GM23338 (cell line): ENCODE measurements around the gene ALPG. TPM values are rescaled to one million over a fixed set of nuclear protein-coding genes. Genes with fewer than 3 reads are reported as not detected.

Source experiments
- ATAC-seq: fragments of 200-7000 bp; cut with Tn5 transposase; 3 replicates; pipeline ENCODE4 v1.9.1; 2020
- DNase-seq: peaks from one replicate; pipeline ENCODE4 v3.0.0-alpha.2; 2015; ENCODE audit warnings: low spot score
- H2AFZ ChIP-seq: fragments of 200-600 bp; sonication (generic); 2 replicates; pipeline ENCODE4 v1.8.0; 2016; ENCODE audit warnings: antibody characterized with exemption, mild to moderate bottlenecking, moderate library complexity
- H3F3A ChIP-seq: fragments of 200-600 bp; sonication (generic); replicated peaks from 2 replicates; pipeline ENCODE4 v1.8.0; 2017; ENCODE audit warnings: antibody characterized with exemption, mixed run types, low read depth
- H3K27ac ChIP-seq: fragments of 200-600 bp; sonication (generic); 2 replicates; pipeline ENCODE4 v1.6.1; 2016; ENCODE audit warnings: low read depth
- H3K27me3 ChIP-seq: fragments of 200-600 bp; sonication (generic); 2 replicates; pipeline ENCODE4 v1.8.0; 2016; ENCODE audit warnings: mild to moderate bottlenecking, mixed run types, moderate library complexity; ENCODE audit not compliant: insufficient read depth
- H3K36me3 ChIP-seq: fragments of 200-600 bp; sonication (generic); 2 replicates; pipeline ENCODE4 v1.8.0; 2016; ENCODE audit warnings: mild to moderate bottlenecking; ENCODE audit not compliant: insufficient read depth
- H3K4me1 ChIP-seq: fragments of 200-600 bp; sonication (generic); 2 replicates; pipeline ENCODE4 v1.8.0; 2016; ENCODE audit warnings: mild to moderate bottlenecking, moderate library complexity; ENCODE audit not compliant: insufficient read depth
- H3K4me2 ChIP-seq: fragments of 200-600 bp; sonication (generic); 2 replicates; pipeline ENCODE4 v1.7.1; 2017; ENCODE audit warnings: mixed run types
- H3K4me3 ChIP-seq: fragments of 200-600 bp; sonication (generic); 2 replicates; pipeline ENCODE4 v1.6.1; 2016; ENCODE audit warnings: mixed run types
- H3K79me2 ChIP-seq: fragments of 200-600 bp; sonication (generic); replicated peaks from 2 replicates; pipeline ENCODE4 v1.8.0; 2017; ENCODE audit warnings: mild to moderate bottlenecking; ENCODE audit not compliant: insufficient read depth
- H3K9me2 ChIP-seq: fragments of 200-600 bp; sonication (generic); 2 replicates; pipeline ENCODE4 v1.8.0; 2017; ENCODE audit not compliant: insufficient read depth
- H4K20me1 ChIP-seq: fragments of 200-600 bp; sonication (generic); replicated peaks from 2 replicates; pipeline ENCODE4 v1.8.0; 2017; ENCODE audit warnings: mild to moderate bottlenecking; ENCODE audit not compliant: insufficient read depth
- H3K27ac Mint-ChIP-seq: 2 replicates; pipeline ENCODE4 v1.8.0; 2020; ENCODE audit warnings: inconsistent platforms, mild to moderate bottlenecking, moderate library complexity, mixed read lengths
- H3K27me3 Mint-ChIP-seq: 3 replicates; pipeline ENCODE4 v1.8.0; 2022; ENCODE audit warnings: low read depth, mild to moderate bottlenecking, moderate library complexity, mixed read lengths, inconsistent platforms; ENCODE audit not compliant: insufficient read depth, poor library complexity
- H3K36me3 Mint-ChIP-seq: 3 replicates; pipeline ENCODE4 v1.8.0; 2021; ENCODE audit warnings: low read depth, mild to moderate bottlenecking, inconsistent platforms, moderate library complexity, mixed read lengths
- H3K4me1 Mint-ChIP-seq: 3 replicates; pipeline ENCODE4 v1.8.0; 2020; ENCODE audit warnings: mild to moderate bottlenecking, inconsistent platforms, mixed read lengths
- H3K4me3 Mint-ChIP-seq: 3 replicates; pipeline ENCODE4 v1.8.0; 2021; ENCODE audit warnings: moderate library complexity, mild to moderate bottlenecking, inconsistent platforms, mixed read lengths
- H3K9me3 Mint-ChIP-seq: 3 replicates; pipeline ENCODE4 v1.8.0; 2020; ENCODE audit warnings: moderate library complexity, mild to moderate bottlenecking, inconsistent platforms, mixed read lengths
- CREB1 ChIP-seq: fragments of 250-450 bp; sonication (Bioruptor Pico); IDR thresholded peaks from 2 replicates; pipeline ENCODE4 v1.5.0; 2020; ENCODE audit warnings: low read depth, mild to moderate bottlenecking, moderate library complexity
- CTCF ChIP-seq, 2 experiments: fragments of 200-600 bp in 1 of 2; sonication (generic) in 1 of 2; conservative IDR thresholded peaks; 2 replicates each; pipeline versions ENCODE4 v1.5.1 to v1.6.1; 2016 to 2017; ENCODE audit warnings: antibody characterized with exemption in 2 of 2, low read depth in 2 of 2, mild to moderate bottlenecking in 2 of 2, moderate library complexity in 1 of 2
- ETS1 ChIP-seq: IDR thresholded peaks from 2 replicates; pipeline ENCODE4 v1.6.1; 2016; ENCODE audit warnings: antibody characterized with exemption
- EZH2 ChIP-seq: fragments of 200-600 bp; sonication (generic); IDR thresholded peaks from one replicate; pipeline ENCODE4 v1.8.0; 2017; ENCODE audit warnings: antibody characterized with exemption, mild to moderate bottlenecking, low read depth; ENCODE audit not compliant: unreplicated experiment
- EZH2phosphoT487 ChIP-seq: fragments of 200-600 bp; sonication (generic); IDR thresholded peaks from one replicate; pipeline ENCODE4 v1.8.1; 2018; ENCODE audit warnings: antibody characterized with exemption; ENCODE audit not compliant: unreplicated experiment
- JUNB ChIP-seq: IDR thresholded peaks from one replicate; pipeline ENCODE4 v1.6.1; 2016; ENCODE audit warnings: antibody characterized with exemption; ENCODE audit not compliant: unreplicated experiment
- NANOG ChIP-seq: IDR thresholded peaks from 2 replicates; pipeline ENCODE4 v1.6.1; 2016; ENCODE audit warnings: antibody characterized with exemption, borderline replicate concordance
- POLR2AphosphoS5 ChIP-seq: IDR thresholded peaks from 2 replicates; pipeline ENCODE4 v1.6.1; 2016; ENCODE audit warnings: antibody characterized with exemption, low read depth
- REST ChIP-seq: IDR thresholded peaks from one replicate; pipeline ENCODE4 v1.6.1; 2018; ENCODE audit warnings: antibody characterized with exemption; ENCODE audit not compliant: unreplicated experiment
- STAT1 ChIP-seq: IDR thresholded peaks from one replicate; pipeline ENCODE4 v1.6.1; 2016; ENCODE audit warnings: antibody characterized with exemption; ENCODE audit not compliant: unreplicated experiment
- ZNF114 ChIP-seq: fragments of 250-450 bp; sonication (Bioruptor Pico); IDR thresholded peaks from 2 replicates; pipeline ENCODE4 v1.5.0; 2020; ENCODE audit warnings: mild to moderate bottlenecking, moderate library complexity
- ZNF331 ChIP-seq: fragments of 250-450 bp; sonication (Bioruptor Pico); IDR thresholded peaks from 2 replicates; pipeline ENCODE4 v1.5.0; 2020; ENCODE audit warnings: low read depth, mild to moderate bottlenecking, moderate library complexity
- ZNF462 ChIP-seq: fragments of 250-450 bp; sonication (Bioruptor Pico); IDR thresholded peaks from 2 replicates; pipeline ENCODE4 v1.5.0; 2020; ENCODE audit warnings: mild to moderate bottlenecking, moderate library complexity
- polyA plus RNA-seq: library from polyadenylated mRNA; unstranded; fragments of >200 nt; fragmentation: Nextera tagmentation; extraction: Ambion mirVana; gene quantifications from 2 replicates; pipeline ENCODE4 v1.2.1, GENCODE V29; 2016
- total RNA-seq: library from RNA; depleted of rRNA; stranded (reverse); fragments of >200 nt; shearing (Covaris generic); gene quantifications from 2 replicates; pipeline ENCODE4 v1.2.3, GENCODE V29; 2014

ALPG gene
- total and polyA plus RNA-seq, 2 experiments from 2014 or later: 0.89 to 2.5 TPM

GRCh38 chr2:232396683-232397082, 10.0 kb upstream of the ALPG start:
- H3K27me3 ChIP-seq: no peaks in the 10 kb centered on the region
- H3K4me3 ChIP-seq: no peak overlapping the region
- peaks cover 9% of the 10 kb centered on the region for H4K20me1 ChIP-seq
- ATAC-seq (no peak), DNase-seq (no peak)
- TF ChIP-seq POLR2AphosphoS5: no peak
- no peak for TF ChIP-seq EZH2phosphoT487
- no peak for TF ChIP-seq NANOG
- no peak for TF ChIP-seq STAT1
- no peak for TF ChIP-seq ZNF462 (CRISPR knock-in tag)
- no peak for TF ChIP-seq REST
- no peak for TF ChIP-seq ZNF331 (CRISPR knock-in tag)
- TF ChIP-seq CTCF (conservative IDR thresholded peaks at IDR 0.05; ENCODE audit: low read depth in 2 of 2): no peak
- TF ChIP-seq JUNB: no peak
- TF ChIP-seq ZNF114 (CRISPR knock-in tag): no peak
- TF ChIP-seq ETS1: no peak
- no peak for TF ChIP-seq CREB1 (CRISPR knock-in tag)
- TF ChIP-seq EZH2: no peak
- peaks cover 7% of the 10 kb centered on the region for H3K4me1 ChIP-seq
- H2AFZ ChIP-seq: no peak overlapping the region
- H3F3A ChIP-seq: no peaks in the 10 kb centered on the region
- H3K79me2 ChIP-seq: no peaks in the 10 kb centered on the region
- Mint-ChIP-seq H3K4me1 (no peaks in the 10 kb centered on the region), H3K36me3 (no peaks in the 10 kb centered on the region; the same call in 2 of the 3 replicates), H3K27ac (no peak overlapping the region), H3K4me3 (no peak overlapping the region), H3K27me3 (peaks cover 5% of the 10 kb centered on the region), H3K9me3 (no peaks in the 10 kb centered on the region)
- H3K27ac ChIP-seq: no peak overlapping the region; the same call in 1 of the 2 replicates
- no peaks in the 10 kb centered on the region for H3K36me3 ChIP-seq
- H3K4me2 ChIP-seq: no peak overlapping the region
- no peaks in the 10 kb centered on the region for H3K9me2 ChIP-seq
